DND-41 (cell line): ENCODE measurements around the gene TAAR8.

Source experiments
- EZH2 ChIP-seq: IDR thresholded peaks from 3 replicates; pipeline ENCODE4 v1.6.1; 2012; ENCODE audit warnings: borderline replicate concordance, low read depth, mild to moderate bottlenecking, moderate library complexity, low read length, inconsistent platforms; ENCODE audit not compliant: severe bottlenecking
- TF ChIP-seq, protein P1 (sequence below): IDR thresholded peaks from 2 replicates; pipeline ENCODE4 v1.5.1; 2012; ENCODE audit warnings: borderline replicate concordance, low read length, moderate library complexity, mild to moderate bottlenecking; ENCODE audit not compliant: poor library complexity, severe bottlenecking; ENCODE audit errors: extremely low read depth

DNA sequence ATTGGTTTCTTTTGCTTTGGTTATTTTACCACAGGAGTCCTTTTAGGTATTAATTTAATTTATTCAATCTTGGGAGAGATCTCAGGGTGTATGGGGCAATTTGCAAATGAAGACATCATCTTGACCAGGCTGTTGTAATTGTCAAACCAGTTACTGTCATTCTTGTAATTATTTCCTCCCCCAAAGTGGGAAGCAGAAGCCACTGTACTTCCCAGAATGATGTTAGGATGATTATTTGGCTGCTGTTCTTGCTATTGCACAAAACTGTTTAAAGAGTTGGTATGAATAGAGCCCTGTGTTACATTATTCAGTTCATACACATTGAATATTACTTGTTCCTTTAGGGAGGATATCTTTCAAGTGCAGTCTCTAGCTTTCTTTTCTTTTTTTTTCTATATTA lies 19.3 kb downstream of the TAAR8 start:
- TF ChIP-seq, protein P1, sequence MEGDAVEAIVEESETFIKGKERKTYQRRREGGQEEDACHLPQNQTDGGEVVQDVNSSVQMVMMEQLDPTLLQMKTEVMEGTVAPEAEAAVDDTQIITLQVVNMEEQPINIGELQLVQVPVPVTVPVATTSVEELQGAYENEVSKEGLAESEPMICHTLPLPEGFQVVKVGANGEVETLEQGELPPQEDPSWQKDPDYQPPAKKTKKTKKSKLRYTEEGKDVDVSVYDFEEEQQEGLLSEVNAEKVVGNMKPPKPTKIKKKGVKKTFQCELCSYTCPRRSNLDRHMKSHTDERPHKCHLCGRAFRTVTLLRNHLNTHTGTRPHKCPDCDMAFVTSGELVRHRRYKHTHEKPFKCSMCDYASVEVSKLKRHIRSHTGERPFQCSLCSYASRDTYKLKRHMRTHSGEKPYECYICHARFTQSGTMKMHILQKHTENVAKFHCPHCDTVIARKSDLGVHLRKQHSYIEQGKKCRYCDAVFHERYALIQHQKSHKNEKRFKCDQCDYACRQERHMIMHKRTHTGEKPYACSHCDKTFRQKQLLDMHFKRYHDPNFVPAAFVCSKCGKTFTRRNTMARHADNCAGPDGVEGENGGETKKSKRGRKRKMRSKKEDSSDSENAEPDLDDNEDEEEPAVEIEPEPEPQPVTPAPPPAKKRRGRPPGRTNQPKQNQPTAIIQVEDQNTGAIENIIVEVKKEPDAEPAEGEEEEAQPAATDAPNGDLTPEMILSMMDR = no peak
- no peak for TF ChIP-seq EZH2
